Testis (tissue), 3 donors: Measurements from ENCODE around the gene SPDYE5. TPM values are rescaled to one million over a fixed set of nuclear protein-coding genes. Genes with fewer than 3 reads are reported as not detected.
A peak's percentile ranks its signal among the peaks of the same experiment; 100 is the strongest.
"Not testable (repeated sequence)": the region's sequence is repeated elsewhere in the genome, so short reads cannot be mapped to it uniquely, and the experiment has no call there.

Experiments
- DNase-seq: peaks from one replicate; pipeline ENCODE4 v3.0.0-alpha.2; 2019
- H3K27ac ChIP-seq, 2 donors: fragments of 200-600 bp; sonication (generic); one replicate each; pipeline ENCODE4 v1.5.1; 2019
- H3K27me3 ChIP-seq: fragments of 200-600 bp; sonication (generic); one replicate; pipeline ENCODE4 v1.5.1; 2019
- H3K36me3 ChIP-seq: fragments of 200-600 bp; sonication (generic); one replicate; pipeline ENCODE4 v1.5.1; 2017; ENCODE audit warnings: low read depth; ENCODE audit errors: missing control alignments
- H3K4me1 ChIP-seq: fragments of 200-600 bp; sonication (generic); one replicate; pipeline ENCODE4 v1.5.1; 2019
- H3K4me3 ChIP-seq, 2 donors: fragments of 200-600 bp; sonication (generic); one replicate each; pipeline ENCODE4 v1.5.1; 2017 to 2019
- H3K9me3 ChIP-seq: fragments of 200-600 bp; sonication (generic); one replicate; pipeline ENCODE4 v1.5.1; 2017
- CTCF ChIP-seq, 3 experiments: fragments of 450-650 bp in 2 of 3; fragments of 200-600 bp in 1 of 3; sonication (generic) in 1 of 3; IDR thresholded peaks; one replicate each; pipeline ENCODE4 v1.5.1; 2016 to 2019; ENCODE audit warnings: antibody characterized with exemption in 3 of 3, mild to moderate bottlenecking in 2 of 3, moderate library complexity in 1 of 3
- POLR2A ChIP-seq: fragments of 450-650 bp; IDR thresholded peaks from one replicate; pipeline ENCODE4 v1.6.1; 2017; ENCODE audit warnings: antibody characterized with exemption, mild to moderate bottlenecking, moderate library complexity
- WGBS, 2 donors: methylation state at CpG; one replicate each; pipeline ENCODE4 v1.1.5; 2018; 5-methylcytosine and 5-hydroxymethylcytosine counted together
- intact Hi-C: fragments of 100-400 bp; cut with DNase I; formaldehyde crosslinking; loops from one replicate; pipeline ENCODE4 v1.15.1; 2023; ENCODE audit warnings: low total_unique reads
- polyA plus RNA-seq: library from polyadenylated mRNA; stranded (reverse); fragments of 350-450 nt; fragmentation: Illumina TruSeq; extraction: RNeasy Lipid Tissue Mini Kit (QIAGEN cat#74804); gene quantifications from one replicate; pipeline ENCODE4 v1.2.3, GENCODE V29; 2014; ENCODE audit warnings: low read depth, low replicate concordance; ENCODE audit not compliant: insufficient read depth
- total RNA-seq, 2 donors: library from RNA; depleted of rRNA; stranded (reverse); fragments of >200 nt; gene quantifications; one replicate each; pipeline ENCODE4 v1.2.3, GENCODE V29; 2016

The SPDYE5 gene
- total and polyA plus RNA-seq, 3 donors from 2014 or later: 1.4 to 12.5 (median 4.8) TPM

DNA sequence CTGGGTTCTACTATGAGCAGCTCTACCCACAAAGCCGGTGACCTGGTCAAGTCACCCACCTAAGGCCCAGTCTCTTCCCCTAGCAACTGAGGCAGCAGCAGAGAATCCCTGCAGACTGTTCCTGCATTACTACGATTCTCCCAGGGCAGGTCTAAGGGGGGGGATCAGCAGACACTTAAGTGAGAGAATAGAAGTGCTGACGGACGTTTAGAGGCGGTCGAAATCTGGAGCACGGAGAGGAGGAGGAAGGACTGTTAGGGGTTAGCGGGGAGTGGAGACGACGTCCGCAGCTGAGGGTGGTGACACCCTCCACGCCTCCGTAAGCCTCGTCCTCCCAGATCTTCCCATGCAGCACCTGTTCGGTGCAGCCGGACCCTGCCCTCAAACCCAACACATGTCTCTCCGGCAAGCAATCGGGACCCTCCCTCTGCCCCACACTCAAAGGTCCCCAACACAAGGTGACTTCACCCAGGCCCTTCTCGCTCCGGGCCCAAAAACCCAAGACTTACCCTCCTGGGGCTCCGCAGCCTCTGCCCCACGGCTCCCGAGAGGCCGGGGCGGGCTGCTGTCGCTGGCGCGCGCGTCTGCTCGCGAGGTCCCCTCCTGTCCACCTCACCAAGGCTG lies 6.7 kb upstream of the SPDYE5 start:
- 0% methylated on average over 8 to 32 of the region's 32 CpGs for WGBS, 2 donors
- H3K27me3 ChIP-seq, H3K9me3 ChIP-seq, H3K36me3 ChIP-seq, H3K4me1 ChIP-seq, DNase-seq, intact Hi-C loops: not testable (repeated sequence)
- Histone ChIP-seq H3K27ac (peak overlapping the region; percentile 79 to 85), H3K4me3 (peak overlapping the region; percentile 75 to 84)

DNA sequence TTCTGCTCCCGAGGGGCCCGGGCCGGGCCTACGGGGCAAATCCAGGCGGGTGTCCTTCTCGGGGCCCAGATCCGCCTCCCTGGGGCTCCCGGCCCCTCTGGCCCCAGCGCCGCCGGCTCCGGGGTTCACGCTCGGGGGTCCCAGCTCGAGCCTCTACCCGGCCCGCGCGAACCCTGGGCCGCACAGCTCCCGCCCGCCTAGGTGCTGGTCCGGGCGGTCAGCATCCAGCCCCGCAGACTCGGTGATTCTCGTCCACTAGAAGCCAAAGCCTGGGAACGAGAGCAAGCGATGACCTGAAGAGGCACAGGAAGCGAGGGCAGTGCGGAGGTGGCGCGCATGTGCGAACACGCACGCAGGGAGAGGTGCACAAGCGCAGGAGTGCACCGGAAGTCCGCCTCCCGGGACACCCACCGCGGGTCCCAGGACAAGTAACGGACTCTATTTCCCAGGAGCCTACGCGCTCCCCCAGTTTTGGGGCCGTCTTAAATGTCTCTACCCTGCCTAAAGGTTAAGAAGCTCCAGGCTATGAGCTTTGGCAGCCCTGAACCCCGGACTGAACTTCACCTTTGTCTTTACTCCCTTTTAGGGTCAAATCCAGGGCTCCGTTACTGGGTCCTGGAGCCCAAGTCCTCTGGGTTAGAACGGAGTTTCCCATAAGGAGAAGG lies 6.0 kb upstream of the SPDYE5 start, which contains the start of gene POM121C:
Gene POM121C, minus strand, starts transcription at position 321 of the 665 bp plus-strand sequence. CDS start 44,803 bp downstream, outside the sequence.
- DNase-seq: peak; percentile 96
- H3K36me3 ChIP-seq, H3K27me3 ChIP-seq, intact Hi-C loops, H3K4me1 ChIP-seq, H3K9me3 ChIP-seq: not testable (repeated sequence)
- Histone ChIP-seq H3K27ac (peak within 1 kb of the TSS; percentile 79 to 85), H3K4me3 (peak within 1 kb of the TSS; percentile 75 to 84)
- TF ChIP-seq CTCF (IDR thresholded peaks at IDR 0.05): peak in 1 of 3 experiments; percentile 4
- 0 to 2% methylated on average over 6 to 43 of the region's 49 CpGs for whole genome bisulfite sequencing, 2 donors

DNA sequence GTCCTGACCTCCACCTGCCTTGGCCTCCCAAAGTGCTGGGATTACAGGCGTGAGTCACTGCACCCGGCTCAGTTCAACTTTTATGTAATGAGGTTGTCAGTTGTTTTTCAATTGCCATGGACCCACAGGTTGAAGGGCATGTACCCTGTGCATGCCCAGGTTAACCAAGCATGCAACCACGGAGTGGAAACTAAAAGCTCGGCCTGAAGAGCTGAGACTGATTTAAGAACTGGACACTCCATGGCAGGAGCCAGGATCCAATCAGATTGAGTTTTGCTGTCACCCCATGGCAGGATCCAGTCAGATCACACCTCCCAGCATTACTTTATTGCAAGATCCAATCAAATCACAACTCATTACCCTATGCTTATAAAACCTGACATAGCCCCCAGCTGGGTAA lies 16.9 kb downstream of the SPDYE5 start:
- intact Hi-C loops: not testable (repeated sequence)

GRCh38 chr7:75518842-75519241 lies 26.7 kb downstream of the SPDYE5 start:
- H3K36me3 ChIP-seq, H3K9me3 ChIP-seq, H3K27me3 ChIP-seq, intact Hi-C loops, H3K4me3 ChIP-seq, H3K27ac ChIP-seq, DNase-seq, H3K4me1 ChIP-seq: not testable (repeated sequence)
- WGBS, 2 donors: 61 to 89% methylated on average over 2 of the region's 2 CpGs

More for the DNA sequence above, 16.9 kb downstream of the SPDYE5 start:
- not testable (repeated sequence) for H3K27ac ChIP-seq, H3K4me3 ChIP-seq, H3K27me3 ChIP-seq, H3K4me1 ChIP-seq, H3K36me3 ChIP-seq, H3K9me3 ChIP-seq, DNase-seq
- WGBS, 2 donors: 80% methylated on average over 1 of the region's 4 CpGs; no CpG with 5 or more reads in 1 of the 2 donors

GRCh38 chr7:75521727-75522126 lies 29.6 kb downstream of the SPDYE5 start:
- intact Hi-C loops, H3K4me3 ChIP-seq, H3K9me3 ChIP-seq, H3K36me3 ChIP-seq, DNase-seq, H3K4me1 ChIP-seq, H3K27me3 ChIP-seq, H3K27ac ChIP-seq: not testable (repeated sequence)

- H3K9me3 ChIP-seq, H3K36me3 ChIP-seq, H3K27me3 ChIP-seq, intact Hi-C loops: not testable (repeated sequence)
- Histone ChIP-seq H3K4me3 (peak overlapping the region; percentile 93 to 94), H3K4me1 (peaks cover 14% of the 10 kb centered on the region), H3K27ac (peak overlapping the region; percentile 77 to 78)
- WGBS, 2 donors: 0% methylated on average over 26 to 37 of the region's 37 CpGs
- DNase-seq: peak; percentile 17
Measured at GRCh38 chr7:75527224-75527722, 35.2 kb downstream of the SPDYE5 start.

- intact Hi-C loops: no loop called here
Measured at GRCh38 chr7:75531359-75531821, 39.3 kb downstream of the SPDYE5 start.

More at GRCh38 chr7:75531359-75531821, 39.3 kb downstream of the SPDYE5 start:
- 60 to 66% methylated on average over 6 of the region's 6 CpGs for WGBS, 2 donors
- TF ChIP-seq POLR2A (no peak), CTCF (IDR thresholded peaks at IDR 0.05) (no peak)
- H3K36me3 ChIP-seq: no peaks in the 10 kb centered on the region
- peaks cover 8% of the 10 kb centered on the region for H3K4me1 ChIP-seq
- no peaks in the 10 kb centered on the region for H3K27me3 ChIP-seq
- no peak overlapping the region for H3K4me3 ChIP-seq
- H3K27ac ChIP-seq: no peak overlapping the region
- DNase-seq: no peak
- no peaks in the 10 kb centered on the region for H3K9me3 ChIP-seq
